Heart left ventricle (tissue), 16 donors: ENCODE results near the gene RNF40. TPM values are rescaled to one million over a fixed set of nuclear protein-coding genes. Genes with fewer than 3 reads are reported as not detected.
"Not testable (repeated sequence)": the region's sequence is repeated elsewhere in the genome, so short reads cannot be mapped to it uniquely, and the experiment has no call there.

Experiments used
- ATAC-seq, 4 donors: fragments of 200-7000 bp; cut with Tn5 transposase; one replicate each; pipeline ENCODE4 v1.9.1; 2020 to 2022; ENCODE audit warnings: moderate library complexity in 4 of 4, mild to moderate bottlenecking in 3 of 4, moderate number of reproducible peaks in 1 of 4
- DNase-seq, 5 donors: peaks; one replicate each; pipeline ENCODE4 v3.0.0-alpha.2; 2020
- H3K27ac ChIP-seq, 12 donors: fragments of 200-600 bp; sonication (generic) in 4 of 12; one replicate each; pipeline versions ENCODE4 v1.5.0 to v1.8.0; 2016 to 2022; ENCODE audit warnings: mild to moderate bottlenecking in 2 of 12
- H3K27me3 ChIP-seq, 9 donors: fragments of 200-600 bp; sonication (generic) in 2 of 9; one replicate each; pipeline versions ENCODE4 v1.5.1 to v1.8.0; 2016 to 2022; ENCODE audit warnings: mild to moderate bottlenecking in 3 of 9
- H3K36me3 ChIP-seq, 9 donors: fragments of 200-600 bp; sonication (generic) in 2 of 9; one replicate each; pipeline versions ENCODE4 v1.5.0 to v1.8.0; 2018 to 2022; ENCODE audit warnings: mild to moderate bottlenecking in 2 of 9
- H3K4me1 ChIP-seq, 12 donors: fragments of 200-600 bp; sonication (generic) in 4 of 12; one replicate each; pipeline versions ENCODE4 v1.5.0 to v1.8.0; 2016 to 2022; ENCODE audit warnings: mild to moderate bottlenecking in 3 of 12
- H3K4me3 ChIP-seq, 12 donors: fragments of 200-600 bp; sonication (generic) in 4 of 12; one replicate each; pipeline versions ENCODE4 v1.5.0 to v1.8.0; 2017 to 2022; ENCODE audit warnings: mild to moderate bottlenecking in 9 of 12, moderate library complexity in 4 of 12
- H3K9me3 ChIP-seq, 12 donors: fragments of 200-600 bp; sonication (generic) in 4 of 12; one replicate each; pipeline versions ENCODE4 v1.5.0 to v1.8.0; 2016 to 2022; ENCODE audit warnings: mild to moderate bottlenecking in 1 of 12
- CTCF ChIP-seq, 12 donors: fragments of 200-600 bp; sonication (generic) in 4 of 12; IDR thresholded peaks; one replicate each; pipeline versions ENCODE4 v1.5.0 to v1.8.0; 2018 to 2022; ENCODE audit warnings: antibody characterized with exemption in 12 of 12, mild to moderate bottlenecking in 5 of 12
- POLR2A ChIP-seq, 2 donors: fragments of 450-650 bp; IDR thresholded peaks; one replicate each; pipeline ENCODE4 v1.6.1; 2017; ENCODE audit warnings: antibody characterized with exemption in 2 of 2, mild to moderate bottlenecking in 2 of 2, moderate library complexity in 2 of 2
- WGBS, 4 donors: extraction: QIAGEN DNeasy Blood & Tissue Kit in 2 of 4; methylation state at CpG; one replicate each; pipeline versions ENCODE4 v1.1.5 to v1.1.7; 2013 to 2018; 5-methylcytosine and 5-hydroxymethylcytosine counted together
- intact Hi-C, 10 donors: fragments of 100-400 bp; cut with DNase I; formaldehyde crosslinking; loops; one replicate each; pipeline versions ENCODE4 v1.11.1 to v1.14.2; 2022
- polyA plus RNA-seq, 2 donors: library from polyadenylated mRNA; stranded (reverse); fragments of 200-250 nt; gene quantifications; one replicate each; pipeline ENCODE4 v1.2.3, GENCODE V29; 2013
- total RNA-seq, 9 donors: library from RNA; depleted of rRNA in 2 of 9; stranded (reverse); fragments of >200 nt in 2 of 9; fragmentation: NEBNext Ultra II Directional in 3 of 9; extraction: Animal tissue kit (Norgen Biotek cat#: 25700) in 3 of 9; gene quantifications; one replicate each; pipeline versions ENCODE4 v1.1.0 to v1.2.4, GENCODE V29; 2016 to 2023
- donor health status: ischemic (EF 13 %, LVEDD 7.1; RV severe dilation, severe dysfunction).
- donor health status: healthy with polysubstance abuse.
- donor health status: DM: no; HTN: yes; CAD: no.
- donor health status: DM: no; HTN: no; CAD: no.
- donor health status: ischemic (EF 25% LVEDD 6.9; RV normal size, moderate dysfunction).
- donor health status: ischemic (EF 25% LVEDD 5.7; RV mildly dilated, moderate dysfunction).
- donor health status: healthy.
- donor health status: DM: yes; HTN: yes; CAD: no.
- donor health status: ischemic (EF 35%, LVEDD 5.7; RV mildly dilated, moderate dysfunction).
- donor health status: nonischemic (EF 11% LVEDD 7.7; RV severe dilation, severe dysfunction).
- donor health status: DM: yes; HTN: yes; CAD: no.
- donor health status: PGD.
- donor health status: ischemic (EF 29% LVEDD 5.4; RV normal size, mild dysfunction).
- donor health status: nonischemic (EF 23%, LVEDD 6.1; RV moderate dilation, normal function).

Gene RNF40
- total and polyA plus RNA-seq, 11 donors: 29.3 to 66.9 (median 50.3) TPM

- DNase-seq (no peak), ATAC-seq (no peak)
- H3K4me1 ChIP-seq: peaks cover 0 to 27% (median 15%) of the 10 kb centered on the region in 12 donors
- no peak overlapping the region for H3K4me3 ChIP-seq
- 66 to 70% (median 69%) methylated on average over 3 of the region's 3 CpGs for WGBS, 4 donors
- no peaks in the 10 kb centered on the region for H3K9me3 ChIP-seq
- intact Hi-C loops: loop anchor here in 1 of 10 donors (10.0 kb wide), 1 partner anchor 72 kb away; no protein-coding TSS in a partner anchor
- no peaks in the 10 kb centered on the region for H3K27me3 ChIP-seq
- no peaks in the 10 kb centered on the region for H3K36me3 ChIP-seq
- H3K27ac ChIP-seq: no peak overlapping the region
- TF ChIP-seq POLR2A (IDR thresholded peaks at IDR 0.05): no peak
- TF ChIP-seq CTCF (IDR thresholded peaks at IDR 0.05): no peak
These were observed 40.8 kb downstream of the RNF40 start for GRCh38 chr16:30802936-30803335.

GRCh38 chr16:30805056-30805369 is 42.9 kb downstream of the RNF40 start:
- ATAC-seq (peak in 1 of 4 donors; percentile 11), DNase-seq (no peak)
- peaks cover 0 to 27% (median 15%) of the 10 kb centered on the region in 12 donors for H3K4me1 ChIP-seq
- no peaks in the 10 kb centered on the region for H3K9me3 ChIP-seq
- no peaks in the 10 kb centered on the region for H3K36me3 ChIP-seq
- 47 to 81% (median 52%) methylated on average over 2 to 8 of the region's 8 CpGs for WGBS, 4 donors
- H3K27me3 ChIP-seq: no peaks in the 10 kb centered on the region
- TF ChIP-seq CTCF (IDR thresholded peaks at IDR 0.05): no peak
- intact Hi-C loops: loop anchor here in 6 of 10 donors (1.0 to 10.0 kb wide), 7 partner anchors 18 to 70 kb away; partner anchors contain the start of genes ZNF629 (in 4 of the 6), CFAP119 (in 1 of the 6) and RNF40 (in 1 of the 6)
- H3K4me3 ChIP-seq: peak overlapping the region; percentile 67 to 98 (median 78)
- peak overlapping the region in 11 of 12 donors; percentile 91 to 99 (median 96) for H3K27ac ChIP-seq

GRCh38 chr16:30805370-30806169 is 43.4 kb downstream of the RNF40 start:
- Histone ChIP-seq H3K27ac (peak overlapping the region; percentile 91 to 99 (median 95)), H3K27me3 (no peaks in the 10 kb centered on the region), H3K4me1 (peaks cover 0 to 27% (median 15%) of the 10 kb centered on the region in 12 donors), H3K4me3 (peak overlapping the region; percentile 67 to 98 (median 78)), H3K9me3 (no peaks in the 10 kb centered on the region), H3K36me3 (no peaks in the 10 kb centered on the region)
- ATAC-seq (peak; percentile 93 to 98 (median 98)), DNase-seq (peak; percentile 89 to 95 (median 91))
- intact Hi-C loops: loop anchor here in 6 of 10 donors (1.0 to 10.0 kb wide), 7 partner anchors 18 to 69 kb away; partner anchors contain the start of genes ZNF629 (in 5 of the 6), CFAP119 (in 1 of the 6) and RNF40 (in 1 of the 6)
- WGBS, 4 donors: 1 to 6% (median 2%) methylated on average over 9 to 62 of the region's 62 CpGs
- TF ChIP-seq CTCF (IDR thresholded peaks at IDR 0.05): peak in 4 of 12 donors; percentile 22 to 32 (median 24)
- TF ChIP-seq POLR2A (IDR thresholded peaks at IDR 0.05): peak; percentile 76 to 92

DNA sequence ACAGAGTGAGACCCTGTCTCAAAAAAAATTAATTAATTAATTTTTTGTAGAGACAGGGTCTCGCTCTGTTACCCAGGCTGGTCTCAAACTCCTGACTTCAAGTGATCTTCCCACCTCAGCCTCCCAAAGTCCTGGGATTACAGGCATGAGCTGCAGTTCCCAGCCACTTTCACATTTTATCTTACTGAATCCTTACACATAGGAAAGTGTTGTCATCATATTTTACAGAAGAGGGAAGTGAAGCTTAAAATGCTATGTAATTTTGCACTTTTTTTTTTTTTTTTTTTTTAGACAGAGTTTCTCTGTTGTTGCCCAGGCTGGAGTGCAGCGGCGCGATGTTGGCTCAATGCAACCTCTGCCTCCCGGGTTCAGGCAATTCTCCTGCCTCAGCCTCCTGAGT is 46.0 kb downstream of the RNF40 start:
- H3K4me1 ChIP-seq: peaks cover 0 to 22% (median 15%) of the 10 kb centered on the region in 12 donors
- H3K9me3 ChIP-seq: no peaks in the 10 kb centered on the region
- no peak overlapping the region for H3K4me3 ChIP-seq
- intact Hi-C loops: loop anchor here in 3 of 10 donors (5.0 to 10.0 kb wide), 3 partner anchors 36 to 67 kb away; no protein-coding TSS in a partner anchor
- TF ChIP-seq CTCF (IDR thresholded peaks at IDR 0.05): no peak
- no peak for TF ChIP-seq POLR2A (IDR thresholded peaks at IDR 0.05)
- WGBS, 4 donors: 91 to 98% (median 94%) methylated on average over 5 of the region's 5 CpGs
- H3K27me3 ChIP-seq: no peaks in the 10 kb centered on the region
- H3K27ac ChIP-seq: peak overlapping the region in 1 of 12 donors; percentile 42
- no peak for DNase-seq
- H3K36me3 ChIP-seq: no peaks in the 10 kb centered on the region
- no peak for ATAC-seq

DNA sequence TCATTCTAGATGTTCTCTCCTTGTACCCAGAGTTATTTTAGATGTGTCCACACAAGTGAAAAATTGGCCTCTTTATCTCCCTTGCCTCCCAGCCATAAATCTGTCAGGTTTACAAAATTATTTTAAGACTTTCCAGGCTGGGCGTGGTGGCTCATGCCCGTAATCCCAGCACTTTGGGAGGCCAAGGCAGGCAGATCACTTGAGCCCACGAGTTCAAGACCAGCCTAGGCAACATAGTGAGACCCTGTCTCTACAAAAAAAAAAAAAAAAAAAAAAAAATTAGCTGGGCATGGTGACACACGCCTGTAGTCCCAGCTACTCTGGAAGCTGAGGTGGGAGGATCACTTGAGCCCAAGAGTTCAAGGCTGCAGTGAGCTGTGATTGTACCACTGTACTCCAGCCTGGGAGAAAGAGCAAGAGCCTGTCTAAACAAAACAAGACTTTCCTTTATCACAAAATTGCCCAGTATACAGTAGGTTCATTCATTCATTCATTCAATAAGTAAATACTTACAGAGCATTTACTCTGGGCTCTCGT is 46.8 kb downstream of the RNF40 start:
- ATAC-seq, H3K4me3 ChIP-seq, H3K27ac ChIP-seq, DNase-seq, H3K36me3 ChIP-seq, H3K9me3 ChIP-seq, H3K27me3 ChIP-seq: not testable (repeated sequence)
- peaks cover 0 to 27% (median 20%) of the 10 kb centered on the region in 12 donors for H3K4me1 ChIP-seq
- WGBS, 4 donors: 74 to 88% (median 77%) methylated on average over 5 of the region's 5 CpGs
- intact Hi-C loops: loop anchor here in 3 of 10 donors (5.0 to 10.0 kb wide), 3 partner anchors 37 to 66 kb away; no protein-coding TSS in a partner anchor

DNA sequence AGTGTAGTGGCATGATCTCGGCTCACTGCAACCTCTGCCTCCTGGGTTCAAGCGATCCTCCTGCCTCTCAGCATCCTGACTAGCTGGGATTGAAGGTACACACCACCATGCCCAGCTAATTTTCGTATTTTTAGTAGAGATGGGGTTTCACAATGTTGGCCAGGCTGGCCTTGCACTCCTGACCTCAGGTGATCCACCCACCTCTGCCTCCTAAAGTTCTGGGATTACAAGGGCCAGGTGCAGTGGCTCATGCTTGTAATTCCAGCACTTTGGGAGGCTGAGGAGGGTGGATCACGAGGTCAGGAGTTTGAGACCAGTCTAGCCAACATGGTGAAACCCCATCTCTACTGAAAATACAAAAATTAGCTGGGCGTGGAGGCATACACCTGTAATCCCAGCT is 47.6 kb downstream of the RNF40 start:
- not testable (repeated sequence) for ATAC-seq, H3K27me3 ChIP-seq, DNase-seq, H3K9me3 ChIP-seq, H3K27ac ChIP-seq, H3K4me3 ChIP-seq, H3K36me3 ChIP-seq
- WGBS, 4 donors: 84 to 92% (median 88%) methylated on average over 5 of the region's 5 CpGs
- intact Hi-C loops: loop anchor here in 4 of 10 donors (5.0 to 10.0 kb wide), 4 partner anchors 32 to 65 kb away; no protein-coding TSS in a partner anchor
- peaks cover 0 to 30% (median 22%) of the 10 kb centered on the region in 12 donors for H3K4me1 ChIP-seq
